ENCODE results near the gene MKRN2OS. TPM values are rescaled to one million over a fixed set of nuclear protein-coding genes. Genes with fewer than 3 reads are reported as not detected.
A peak's percentile ranks its signal among the peaks of the same experiment; 100 is the strongest.

MKRN2OS gene
- polyA plus RNA-seq, 1 experiment: not detected

DNA sequence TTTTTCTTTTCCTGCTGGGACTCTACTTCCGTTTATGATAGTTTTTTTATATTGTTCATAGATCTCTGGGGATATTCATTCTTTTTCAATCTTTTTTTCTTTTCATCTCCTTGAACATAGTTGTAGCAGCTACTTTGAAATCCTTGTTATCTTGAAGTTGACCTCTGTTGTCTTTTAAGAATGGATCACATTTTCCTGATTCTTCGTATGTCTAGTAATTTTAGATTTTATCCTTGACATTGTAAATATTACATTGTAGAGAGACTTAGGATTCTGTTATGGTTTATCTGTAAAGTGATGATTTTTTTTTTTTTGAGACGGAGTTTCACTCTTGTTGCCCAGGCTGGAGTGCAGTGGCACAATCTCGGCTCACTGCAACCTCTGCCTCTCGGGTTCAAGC lies 32.1 kb upstream of the MKRN2OS start:
- CTCF ChIA-PET: interaction anchor here (0.6 kb wide), 1 partner anchor 401 kb away, joined by 7 read pairs; no protein-coding TSS in a partner anchor
- Histone ChIP-seq H3K4me3 (ENCODE audit: low read depth, low read length) (no peak overlapping the region), H3K27ac (ENCODE audit: low read depth, low read length) (no peak overlapping the region), H3K9me3 (ENCODE audit: control insufficient read depth, insufficient read depth, low read length) (no peaks in the 10 kb centered on the region; the same call in 1 of the 2 replicates), H3K27me3 (ENCODE audit: control insufficient read depth, insufficient read depth, low read length) (no peaks in the 10 kb centered on the region)
- TF ChIP-seq, protein P1, sequence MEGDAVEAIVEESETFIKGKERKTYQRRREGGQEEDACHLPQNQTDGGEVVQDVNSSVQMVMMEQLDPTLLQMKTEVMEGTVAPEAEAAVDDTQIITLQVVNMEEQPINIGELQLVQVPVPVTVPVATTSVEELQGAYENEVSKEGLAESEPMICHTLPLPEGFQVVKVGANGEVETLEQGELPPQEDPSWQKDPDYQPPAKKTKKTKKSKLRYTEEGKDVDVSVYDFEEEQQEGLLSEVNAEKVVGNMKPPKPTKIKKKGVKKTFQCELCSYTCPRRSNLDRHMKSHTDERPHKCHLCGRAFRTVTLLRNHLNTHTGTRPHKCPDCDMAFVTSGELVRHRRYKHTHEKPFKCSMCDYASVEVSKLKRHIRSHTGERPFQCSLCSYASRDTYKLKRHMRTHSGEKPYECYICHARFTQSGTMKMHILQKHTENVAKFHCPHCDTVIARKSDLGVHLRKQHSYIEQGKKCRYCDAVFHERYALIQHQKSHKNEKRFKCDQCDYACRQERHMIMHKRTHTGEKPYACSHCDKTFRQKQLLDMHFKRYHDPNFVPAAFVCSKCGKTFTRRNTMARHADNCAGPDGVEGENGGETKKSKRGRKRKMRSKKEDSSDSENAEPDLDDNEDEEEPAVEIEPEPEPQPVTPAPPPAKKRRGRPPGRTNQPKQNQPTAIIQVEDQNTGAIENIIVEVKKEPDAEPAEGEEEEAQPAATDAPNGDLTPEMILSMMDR (IDR thresholded peaks at IDR 0.05; ENCODE audit: low read depth, low read length): no peak
- DNase-seq (ENCODE audit: low read depth, low spot score): no peak
- POLR2A ChIA-PET: interaction anchor here (0.6 to 1.4 kb wide), 2 partner anchors 60 to 69 kb away, joined by 3 to 4 read pairs; no protein-coding TSS in a partner anchor

DNA sequence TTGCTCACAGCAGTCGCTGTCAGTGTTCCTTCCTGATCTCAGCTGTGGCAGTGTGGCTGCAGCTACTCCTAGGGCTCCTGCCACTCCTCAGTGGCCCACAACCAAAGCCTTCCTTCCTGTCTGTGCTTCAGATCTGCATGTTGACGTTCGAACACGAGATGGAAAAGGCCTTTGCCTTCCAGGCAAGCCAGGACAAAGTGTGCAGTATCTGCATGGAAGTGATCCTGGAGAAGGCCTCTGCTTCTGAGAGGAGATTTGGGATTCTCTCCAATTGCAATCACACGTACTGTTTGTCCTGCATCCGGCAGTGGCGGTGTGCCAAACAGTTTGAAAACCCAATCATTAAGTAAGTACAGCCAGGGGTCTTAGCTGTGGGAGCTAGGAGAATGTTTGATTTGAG lies 29.4 kb upstream of the MKRN2OS start:
- ChIA-PET CTCF (no interaction called here), POLR2A (no interaction called here)
- Histone ChIP-seq H3K27ac (ENCODE audit: low read depth, low read length) (peak overlapping the region; percentile 47), H3K27me3 (ENCODE audit: control insufficient read depth, insufficient read depth, low read length) (no peaks in the 10 kb centered on the region), H3K4me3 (ENCODE audit: low read depth, low read length) (no peak overlapping the region), H3K9me3 (ENCODE audit: control insufficient read depth, insufficient read depth, low read length) (no peaks in the 10 kb centered on the region; the same call in 1 of the 2 replicates)
- DNase-seq (ENCODE audit: low read depth, low spot score): no peak
- TF ChIP-seq, protein P1 (IDR thresholded peaks at IDR 0.05; ENCODE audit: low read depth, low read length): no peak

DNA sequence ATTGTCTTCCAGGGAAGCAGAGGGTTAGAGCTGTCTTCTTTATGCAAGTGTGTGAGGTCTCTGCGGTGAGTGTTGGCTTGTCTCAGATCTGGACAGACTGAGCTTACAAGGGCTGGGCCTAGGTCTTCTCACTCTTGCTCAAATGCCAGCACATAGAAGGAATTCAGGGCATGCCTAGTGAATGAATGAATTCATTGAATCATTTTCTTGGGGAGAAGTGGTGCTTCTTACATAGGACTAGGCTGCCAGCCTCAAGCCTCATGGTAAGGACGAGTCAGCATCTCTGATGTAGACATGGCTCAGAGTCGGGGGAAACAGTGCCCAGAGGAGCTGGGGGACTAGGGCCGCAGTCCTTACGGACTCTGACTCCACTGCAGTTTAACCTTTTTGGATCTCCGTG lies 28.8 kb upstream of the MKRN2OS start:
- Histone ChIP-seq H3K27me3 (ENCODE audit: control insufficient read depth, insufficient read depth, low read length) (no peaks in the 10 kb centered on the region), H3K27ac (ENCODE audit: low read depth, low read length) (peak overlapping the region; percentile 47), H3K4me3 (ENCODE audit: low read depth, low read length) (no peak overlapping the region), H3K9me3 (ENCODE audit: control insufficient read depth, insufficient read depth, low read length) (no peaks in the 10 kb centered on the region; the same call in 1 of the 2 replicates)
- TF ChIP-seq, protein P1 (IDR thresholded peaks at IDR 0.05; ENCODE audit: low read depth, low read length): no peak
- DNase-seq (ENCODE audit: low read depth, low spot score): no peak
- ChIA-PET POLR2A (no interaction called here), CTCF (no interaction called here)

DNA sequence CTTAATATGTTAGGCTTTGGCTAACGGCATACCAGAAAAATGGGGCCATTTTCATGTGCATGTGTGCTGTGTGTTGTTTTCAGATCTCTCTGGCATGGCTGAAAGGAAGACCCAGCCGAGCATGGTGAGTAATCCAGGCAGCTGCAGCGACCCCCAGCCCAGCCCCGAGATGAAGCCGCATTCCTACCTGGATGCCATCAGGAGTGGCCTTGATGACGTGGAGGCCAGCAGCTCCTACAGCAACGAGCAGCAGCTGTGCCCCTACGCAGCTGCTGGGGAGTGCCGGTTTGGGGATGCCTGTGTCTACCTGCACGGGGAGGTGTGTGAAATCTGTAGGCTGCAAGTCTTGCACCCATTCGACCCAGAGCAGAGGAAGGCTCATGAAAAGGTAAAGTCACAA lies 26.7 kb upstream of the MKRN2OS start:
- POLR2A ChIA-PET: no interaction called here
- H3K27ac ChIP-seq (ENCODE audit: low read depth, low read length): no peak overlapping the region
- CTCF ChIA-PET: no interaction called here

DNA sequence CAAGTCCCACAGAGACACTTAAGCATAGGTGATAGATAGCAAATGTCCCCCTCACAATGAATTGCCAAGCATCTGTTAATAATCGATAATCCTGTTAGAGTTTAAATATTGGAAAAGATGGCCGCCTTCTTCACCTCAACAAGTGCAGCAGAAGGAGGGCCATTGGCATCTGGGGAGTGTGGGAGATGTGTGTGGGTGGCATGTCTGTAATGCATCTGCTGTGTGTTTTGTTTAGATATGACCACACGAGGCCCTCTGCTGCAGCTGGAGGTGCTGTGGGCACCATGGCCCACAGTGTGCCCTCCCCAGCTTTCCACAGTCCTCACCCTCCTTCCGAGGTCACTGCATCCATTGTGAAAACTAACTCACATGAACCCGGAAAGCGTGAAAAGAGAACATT lies 24.5 kb upstream of the MKRN2OS start:
- Histone ChIP-seq H3K9me3 (ENCODE audit: control insufficient read depth, insufficient read depth, low read length) (0 out of 2 replicates have a peak, but pooled peaks cover 4% of the 10 kb centered on the region), H3K27me3 (ENCODE audit: control insufficient read depth, insufficient read depth, low read length) (no peaks in the 10 kb centered on the region), H3K4me3 (ENCODE audit: low read depth, low read length) (no peak overlapping the region), H3K27ac (ENCODE audit: low read depth, low read length) (no peak overlapping the region)
- CTCF ChIA-PET: no interaction called here
- no peak for DNase-seq (ENCODE audit: low read depth, low spot score)
- POLR2A ChIA-PET: no interaction called here
- TF ChIP-seq, protein P1 (IDR thresholded peaks at IDR 0.05; ENCODE audit: low read depth, low read length): no peak

More for the DNA sequence above, 26.7 kb upstream of the MKRN2OS start:
- Histone ChIP-seq H3K4me3 (ENCODE audit: low read depth, low read length) (no peak overlapping the region), H3K9me3 (ENCODE audit: control insufficient read depth, insufficient read depth, low read length) (no peaks in the 10 kb centered on the region), H3K27me3 (ENCODE audit: control insufficient read depth, insufficient read depth, low read length) (no peaks in the 10 kb centered on the region)
- TF ChIP-seq, protein P1 (IDR thresholded peaks at IDR 0.05; ENCODE audit: low read depth, low read length): no peak
- no peak for DNase-seq (ENCODE audit: low read depth, low spot score)

Data from AG04450 (cell line).